Caco-2 (cell line): Measurements from ENCODE around the gene RFX1. TPM values are rescaled to one million over a fixed set of nuclear protein-coding genes. Genes with fewer than 3 reads are reported as not detected.

ENCODE experiments used
- BruUV-seq: library from RNA; stranded (reverse); fragments of 400-500 nt; replicated peaks from 2 replicates; lab custom pipeline; 2021; lab: Mats Ljungman, UMichigan
- CTCF ChIA-PET: fragments of 300-600 bp; sonication (Branson Sonifier 250); formaldehyde crosslinking; loops from one replicate; lab custom pipeline; 2022; ENCODE audit warnings: antibody characterized with exemption; lab: Charles Lee
- POLR2A ChIA-PET: fragments of 300-600 bp; sonication (Branson Sonifier 250); formaldehyde crosslinking; loops from one replicate; lab custom pipeline; 2022; ENCODE audit warnings: antibody characterized with exemption; lab: Charles Lee
- DNase-seq, 2 experiments: peaks; one replicate each; pipeline versions ENCODE4 v3.0.0 to v3.0.0-alpha.2; 2020 to 2022
- H3K27me3 ChIP-seq: replicated peaks from 2 replicates; pipeline ENCODE4 v1.6.0; 2011; ENCODE audit warnings: low read length; ENCODE audit not compliant: control insufficient read depth, insufficient read depth
- H3K36me3 ChIP-seq: 2 replicates; pipeline ENCODE4 v1.5.1; 2011; ENCODE audit warnings: low read length; ENCODE audit not compliant: control insufficient read depth, insufficient read depth
- H3K4me1 ChIP-seq: fragments of 250-450 bp; sonication (Bioruptor Pico); 2 replicates; pipeline ENCODE4 v1.5.1; 2020; ENCODE audit warnings: mild to moderate bottlenecking
- H3K4me3 ChIP-seq: 2 replicates; pipeline ENCODE4 v1.5.1; 2011; ENCODE audit warnings: low read depth, mild to moderate bottlenecking, control low read depth, low read length
- H3K9me3 ChIP-seq: fragments of 250-450 bp; sonication (Bioruptor Pico); 2 replicates; pipeline ENCODE4 v1.5.1; 2020; ENCODE audit warnings: mild to moderate bottlenecking, moderate library complexity
- H3K27ac Mint-ChIP-seq: one replicate; pipeline ENCODE4 v1.8.0; 2022; ENCODE audit warnings: mixed read lengths; ENCODE audit not compliant: unreplicated experiment
- H3K27me3 Mint-ChIP-seq: one replicate; pipeline ENCODE4 v1.8.0; 2022; ENCODE audit warnings: mixed read lengths; ENCODE audit not compliant: insufficient read depth, unreplicated experiment
- H3K36me3 Mint-ChIP-seq: one replicate; pipeline ENCODE4 v1.8.0; 2022; ENCODE audit warnings: mild to moderate bottlenecking, mixed read lengths; ENCODE audit not compliant: insufficient read depth, unreplicated experiment
- H3K4me1 Mint-ChIP-seq: one replicate; pipeline ENCODE4 v1.8.0; 2022; ENCODE audit warnings: low read depth, mixed read lengths; ENCODE audit not compliant: unreplicated experiment
- H3K4me3 Mint-ChIP-seq: one replicate; pipeline ENCODE4 v1.8.0; 2022; ENCODE audit warnings: mild to moderate bottlenecking, moderate library complexity, mixed read lengths; ENCODE audit not compliant: unreplicated experiment
- H3K9me3 Mint-ChIP-seq: one replicate; pipeline ENCODE4 v1.8.0; 2022; ENCODE audit warnings: mixed read lengths; ENCODE audit not compliant: unreplicated experiment
- CTCF ChIP-seq, 2 experiments: fragments of 200-600 bp in 1 of 2; IDR thresholded peaks; 1 replicate in 1 of 2; 2 replicates in 1 of 2; pipeline versions ENCODE4 v1.5.1 to v1.8.0; 2011 to 2022; ENCODE audit warnings: antibody characterized with exemption in 1 of 2, control low read depth in 1 of 2, inconsistent platforms in 1 of 2, low read depth in 1 of 2, low read length in 1 of 2, mild to moderate bottlenecking in 1 of 2, moderate library complexity in 1 of 2; ENCODE audit not compliant: insufficient read depth in 1 of 2, severe bottlenecking in 1 of 2, unreplicated experiment in 1 of 2
- intact Hi-C: fragments of 100-400 bp; cut with micrococcal nuclease; formaldehyde crosslinking; loops from one replicate; pipeline ENCODE4 v1.10.0; 2022; ENCODE audit not compliant: unreplicated experiment
- total RNA-seq: library from RNA; stranded (reverse); gene quantifications from 2 replicates; pipeline ENCODE4 v1.2.3, GENCODE V29; 2022

RFX1 gene
- total RNA-seq, 1 experiment from 2014 or later, result 11.5 TPM

- Histone ChIP-seq H3K27me3 (no peaks in the 10 kb centered on the region), H3K36me3 (peaks cover 3% of the 10 kb centered on the region), H3K4me1 (no peaks in the 10 kb centered on the region), H3K4me3 (no peak overlapping the region), H3K9me3 (no peaks in the 10 kb centered on the region)
- Mint-ChIP-seq H3K4me3 (no peak overlapping the region), H3K27me3 (no peaks in the 10 kb centered on the region), H3K27ac (no peak overlapping the region), H3K36me3 (peaks cover 42% of the 10 kb centered on the region), H3K4me1 (no peaks in the 10 kb centered on the region), H3K9me3 (no peaks in the 10 kb centered on the region)
- BruUV-seq, result no TSS peak
- no peak for DNase-seq
- ChIA-PET POLR2A (no interaction called here), CTCF (no interaction called here)
- no peak for TF ChIP-seq CTCF (IDR thresholded peaks at IDR 0.05; ENCODE audit: insufficient read depth in 1 of 2, low read depth in 1 of 2, low read length in 1 of 2, severe bottlenecking in 1 of 2, unreplicated experiment in 1 of 2)
- intact Hi-C loops, result no loop called here
Observed at GRCh38 chr19:13964776-13965175, 41.3 kb downstream of the RFX1 start.

- no TSS peak for BruUV-seq
- no peaks in the 10 kb centered on the region for H3K4me1 Mint-ChIP-seq
- DNase-seq, result no peak
- no peak for TF ChIP-seq CTCF (IDR thresholded peaks at IDR 0.05; ENCODE audit: insufficient read depth in 1 of 2, low read depth in 1 of 2, low read length in 1 of 2, severe bottlenecking in 1 of 2, unreplicated experiment in 1 of 2)
- Histone ChIP-seq H3K36me3 (peaks cover 3% of the 10 kb centered on the region), H3K4me1 (no peaks in the 10 kb centered on the region), H3K4me3 (no peak overlapping the region), H3K9me3 (no peaks in the 10 kb centered on the region), H3K27me3 (no peaks in the 10 kb centered on the region)
- CTCF ChIA-PET, result no interaction called here
- H3K9me3 Mint-ChIP-seq, result no peaks in the 10 kb centered on the region
- POLR2A ChIA-PET, result no interaction called here
- intact Hi-C loops, result no loop called here
- no peak overlapping the region for H3K27ac Mint-ChIP-seq
- H3K4me3 Mint-ChIP-seq, result no peak overlapping the region
- peaks cover 31% of the 10 kb centered on the region for H3K36me3 Mint-ChIP-seq
- H3K27me3 Mint-ChIP-seq, result no peaks in the 10 kb centered on the region
Observed at GRCh38 chr19:13963603-13964105, 42.5 kb downstream of the RFX1 start.

- Histone ChIP-seq H3K36me3 (peaks cover 3% of the 10 kb centered on the region), H3K4me1 (no peaks in the 10 kb centered on the region), H3K27me3 (no peaks in the 10 kb centered on the region), H3K9me3 (no peaks in the 10 kb centered on the region), H3K4me3 (no peak overlapping the region)
- H3K27ac Mint-ChIP-seq, result no peak overlapping the region
- CTCF ChIA-PET, result no interaction called here
- no peaks in the 10 kb centered on the region for H3K27me3 Mint-ChIP-seq
- no peak for DNase-seq
- no peak overlapping the region for H3K4me3 Mint-ChIP-seq
- no peak for TF ChIP-seq CTCF (IDR thresholded peaks at IDR 0.05; ENCODE audit: insufficient read depth in 1 of 2, low read depth in 1 of 2, low read length in 1 of 2, severe bottlenecking in 1 of 2, unreplicated experiment in 1 of 2)
- no peaks in the 10 kb centered on the region for H3K4me1 Mint-ChIP-seq
- BruUV-seq, result no TSS peak
- intact Hi-C loops, result no loop called here
- no peaks in the 10 kb centered on the region for H3K9me3 Mint-ChIP-seq
- H3K36me3 Mint-ChIP-seq, result peaks cover 34% of the 10 kb centered on the region
- POLR2A ChIA-PET, result no interaction called here
Observed at GRCh38 chr19:13962699-13963602, 43.2 kb downstream of the RFX1 start.
